ENCODE data around the gene MYO18B.

MYO18B gene

GRCh38 chr22:25896592-25896991 is 154.6 kb downstream of the MYO18B start:
- no peak for DNase-seq (ENCODE audit: low spot score)
- no peak for FAIRE-seq

GRCh38 chr22:25898707-25899365 is 156.8 kb downstream of the MYO18B start:
- FAIRE-seq = peak; percentile 98
- peak; percentile 70 for DNase-seq (ENCODE audit: low spot score)

- FAIRE-seq (peak; percentile 72), DNase-seq (ENCODE audit: low spot score) (no peak)
These were observed 157.6 kb downstream of the MYO18B start for GRCh38 chr22:25899566-25899965.

- DNase-seq (ENCODE audit: low spot score) (no peak), FAIRE-seq (no peak)
These were observed 158.4 kb downstream of the MYO18B start for GRCh38 chr22:25900390-25900789.

- DNase-seq (ENCODE audit: low spot score) (peak; percentile 62), FAIRE-seq (peak; percentile 97)
These were observed 158.9 kb downstream of the MYO18B start for GRCh38 chr22:25900880-25901279.

GRCh38 chr22:25902402-25902801 is 160.4 kb downstream of the MYO18B start:
- DNase-seq (ENCODE audit: low spot score) = no peak
- FAIRE-seq = peak; percentile 70

GRCh38 chr22:25903294-25903693 is 161.3 kb downstream of the MYO18B start:
- FAIRE-seq (peak; percentile 86), DNase-seq (ENCODE audit: low spot score) (peak; percentile 68)

GRCh38 chr22:25908212-25908611 is 166.2 kb downstream of the MYO18B start:
- DNase-seq (ENCODE audit: low spot score) (no peak), FAIRE-seq (peak; percentile 81)

GRCh38 chr22:25908755-25909154 is 166.8 kb downstream of the MYO18B start:
- peak; percentile 35 for FAIRE-seq

GRCh38 chr22:25909614-25910387 is 167.8 kb downstream of the MYO18B start:
- FAIRE-seq (peak; percentile 63), DNase-seq (ENCODE audit: low spot score) (no peak)

More at GRCh38 chr22:25908755-25909154, 166.8 kb downstream of the MYO18B start:
- no peak for DNase-seq (ENCODE audit: low spot score)

- peak; percentile 90 for FAIRE-seq
- no peak for DNase-seq (ENCODE audit: low spot score)
These were observed 169.4 kb downstream of the MYO18B start for GRCh38 chr22:25911243-25911972.

- no peak for DNase-seq (ENCODE audit: low spot score)
- no peak for FAIRE-seq
These were observed 177.5 kb downstream of the MYO18B start for GRCh38 chr22:25919452-25919851.

GRCh38 chr22:25922141-25922540 is 180.2 kb downstream of the MYO18B start:
- DNase-seq (ENCODE audit: low spot score) = no peak
- FAIRE-seq = no peak

GRCh38 chr22:25923914-25924313 is 181.9 kb downstream of the MYO18B start:
- DNase-seq (ENCODE audit: low spot score) = no peak
- FAIRE-seq = peak; percentile 100

GRCh38 chr22:25928038-25928437 is 186.1 kb downstream of the MYO18B start:
- DNase-seq (ENCODE audit: low spot score) (no peak), FAIRE-seq (peak; percentile 35)

GRCh38 chr22:25929321-25929878 is 187.4 kb downstream of the MYO18B start:
- FAIRE-seq (no peak), DNase-seq (ENCODE audit: low spot score) (no peak)

GRCh38 chr22:25930083-25930482 is 188.1 kb downstream of the MYO18B start:
- DNase-seq (ENCODE audit: low spot score) (no peak), FAIRE-seq (no peak)

- FAIRE-seq (peak; percentile 92), DNase-seq (ENCODE audit: low spot score) (no peak)
These were observed 188.9 kb downstream of the MYO18B start for GRCh38 chr22:25930788-25931310.

- no peak for DNase-seq (ENCODE audit: low spot score)
These were observed 191.3 kb downstream of the MYO18B start for GRCh38 chr22:25933158-25933788.

GRCh38 chr22:25935266-25936058 is 193.5 kb downstream of the MYO18B start:
- peak; percentile 77 for FAIRE-seq
- no peak for DNase-seq (ENCODE audit: low spot score)

More at GRCh38 chr22:25933158-25933788, 191.3 kb downstream of the MYO18B start:
- FAIRE-seq = peak; percentile 88

Data from urothelium cell line (cell line).